Measurements from ENCODE around the gene NCOA3. TPM values are rescaled to one million over a fixed set of nuclear protein-coding genes. Genes with fewer than 3 reads are reported as not detected.

Gene NCOA3
- total RNA-seq, 1 donor: 44.5 TPM

GRCh38 chr20:47672166-47672565 lies 170.5 kb downstream of the NCOA3 start:
- no peaks in the 10 kb centered on the region for H3K36me3 ChIP-seq (ENCODE audit: insufficient read depth, low read length)
- H3K4me2 ChIP-seq (ENCODE audit: insufficient read depth, low read length): no peak overlapping the region
- H3K27ac ChIP-seq (ENCODE audit: low read depth, low read length): no peak overlapping the region
- H3K4me1 ChIP-seq (ENCODE audit: insufficient read depth, low read length): no peaks in the 10 kb centered on the region
- H3K4me3 ChIP-seq (ENCODE audit: insufficient read depth, low read length): no peak overlapping the region
- no peaks in the 10 kb centered on the region for H3K9me3 ChIP-seq (ENCODE audit: low read depth, low read length)
- no peaks in the 10 kb centered on the region for H3K27me3 ChIP-seq (ENCODE audit: insufficient read depth, low read length)
- TF ChIP-seq, protein P1, sequence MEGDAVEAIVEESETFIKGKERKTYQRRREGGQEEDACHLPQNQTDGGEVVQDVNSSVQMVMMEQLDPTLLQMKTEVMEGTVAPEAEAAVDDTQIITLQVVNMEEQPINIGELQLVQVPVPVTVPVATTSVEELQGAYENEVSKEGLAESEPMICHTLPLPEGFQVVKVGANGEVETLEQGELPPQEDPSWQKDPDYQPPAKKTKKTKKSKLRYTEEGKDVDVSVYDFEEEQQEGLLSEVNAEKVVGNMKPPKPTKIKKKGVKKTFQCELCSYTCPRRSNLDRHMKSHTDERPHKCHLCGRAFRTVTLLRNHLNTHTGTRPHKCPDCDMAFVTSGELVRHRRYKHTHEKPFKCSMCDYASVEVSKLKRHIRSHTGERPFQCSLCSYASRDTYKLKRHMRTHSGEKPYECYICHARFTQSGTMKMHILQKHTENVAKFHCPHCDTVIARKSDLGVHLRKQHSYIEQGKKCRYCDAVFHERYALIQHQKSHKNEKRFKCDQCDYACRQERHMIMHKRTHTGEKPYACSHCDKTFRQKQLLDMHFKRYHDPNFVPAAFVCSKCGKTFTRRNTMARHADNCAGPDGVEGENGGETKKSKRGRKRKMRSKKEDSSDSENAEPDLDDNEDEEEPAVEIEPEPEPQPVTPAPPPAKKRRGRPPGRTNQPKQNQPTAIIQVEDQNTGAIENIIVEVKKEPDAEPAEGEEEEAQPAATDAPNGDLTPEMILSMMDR (IDR thresholded peaks at IDR 0.05; ENCODE audit: extremely low read depth, low read depth, low read length): no peak
- H4K20me1 ChIP-seq (ENCODE audit: insufficient read depth, low read length): no peaks in the 10 kb centered on the region
- no peaks in the 10 kb centered on the region for H3K79me2 ChIP-seq (ENCODE audit: insufficient read depth, low read length)
- H2AFZ ChIP-seq (ENCODE audit: low read length): no peak overlapping the region
- peak; percentile 62 for DNase-seq (ENCODE audit: insufficient read length, low spot score, missing footprints)

- DNase-seq (ENCODE audit: insufficient read length, low spot score, missing footprints): peak; percentile 85
- no peaks in the 10 kb centered on the region for H3K9me3 ChIP-seq (ENCODE audit: low read depth, low read length)
- H3K4me2 ChIP-seq (ENCODE audit: insufficient read depth, low read length): no peak overlapping the region
- H3K4me1 ChIP-seq (ENCODE audit: insufficient read depth, low read length): no peaks in the 10 kb centered on the region
- H4K20me1 ChIP-seq (ENCODE audit: insufficient read depth, low read length): no peaks in the 10 kb centered on the region
- H3K4me3 ChIP-seq (ENCODE audit: insufficient read depth, low read length): no peak overlapping the region
- H3K36me3 ChIP-seq (ENCODE audit: insufficient read depth, low read length): no peaks in the 10 kb centered on the region
- no peaks in the 10 kb centered on the region for H3K27me3 ChIP-seq (ENCODE audit: insufficient read depth, low read length)
- H3K79me2 ChIP-seq (ENCODE audit: insufficient read depth, low read length): no peaks in the 10 kb centered on the region
- no peak overlapping the region for H3K27ac ChIP-seq (ENCODE audit: low read depth, low read length)
- H2AFZ ChIP-seq (ENCODE audit: low read length): no peak overlapping the region
- TF ChIP-seq, protein P1 (IDR thresholded peaks at IDR 0.05; ENCODE audit: extremely low read depth, low read depth, low read length): no peak
Measured at GRCh38 chr20:47672886-47673670, 171.4 kb downstream of the NCOA3 start.

- Histone ChIP-seq H3K79me2 (ENCODE audit: insufficient read depth, low read length) (no peaks in the 10 kb centered on the region), H3K4me2 (ENCODE audit: insufficient read depth, low read length) (no peak overlapping the region), H4K20me1 (ENCODE audit: insufficient read depth, low read length) (no peaks in the 10 kb centered on the region), H3K4me3 (ENCODE audit: insufficient read depth, low read length) (no peak overlapping the region), H3K9me3 (ENCODE audit: low read depth, low read length) (no peaks in the 10 kb centered on the region), H3K4me1 (ENCODE audit: insufficient read depth, low read length) (no peaks in the 10 kb centered on the region), H2AFZ (ENCODE audit: low read length) (no peak overlapping the region), H3K36me3 (ENCODE audit: insufficient read depth, low read length) (no peaks in the 10 kb centered on the region), H3K27me3 (ENCODE audit: insufficient read depth, low read length) (no peaks in the 10 kb centered on the region), H3K27ac (ENCODE audit: low read depth, low read length) (no peak overlapping the region)
- TF ChIP-seq, protein P1 (IDR thresholded peaks at IDR 0.05; ENCODE audit: extremely low read depth, low read depth, low read length): no peak
- peak; percentile 44 for DNase-seq (ENCODE audit: insufficient read length, low spot score, missing footprints)
Measured at GRCh38 chr20:47673671-47673955, 171.9 kb downstream of the NCOA3 start.

- Histone ChIP-seq H3K4me1 (ENCODE audit: insufficient read depth, low read length) (no peaks in the 10 kb centered on the region), H3K4me3 (ENCODE audit: insufficient read depth, low read length) (no peak overlapping the region), H3K79me2 (ENCODE audit: insufficient read depth, low read length) (no peaks in the 10 kb centered on the region), H2AFZ (ENCODE audit: low read length) (no peak overlapping the region), H3K9me3 (ENCODE audit: low read depth, low read length) (no peaks in the 10 kb centered on the region), H3K27ac (ENCODE audit: low read depth, low read length) (no peak overlapping the region), H3K36me3 (ENCODE audit: insufficient read depth, low read length) (no peaks in the 10 kb centered on the region), H3K4me2 (ENCODE audit: insufficient read depth, low read length) (no peak overlapping the region), H4K20me1 (ENCODE audit: insufficient read depth, low read length) (no peaks in the 10 kb centered on the region), H3K27me3 (ENCODE audit: insufficient read depth, low read length) (no peaks in the 10 kb centered on the region)
- TF ChIP-seq, protein P1 (IDR thresholded peaks at IDR 0.05; ENCODE audit: extremely low read depth, low read depth, low read length): no peak
- DNase-seq (ENCODE audit: insufficient read length, low spot score, missing footprints): peak; percentile 71
Measured at GRCh38 chr20:47674145-47674544, 172.5 kb downstream of the NCOA3 start.

Measured in osteoblast (primary cell).